A549 treated with AZD9567 at 1 μM for 4 hours (cell line): Measurements from ENCODE around the gene SH2B2. TPM values are rescaled to one million over a fixed set of nuclear protein-coding genes. Genes with fewer than 3 reads are reported as not detected.

Source experiments
- total RNA-seq: library from RNA; stranded (reverse); fragments of 200-300 nt; extraction: Qiagen RNA extraction; gene quantifications from 5 replicates; pipeline ENCODE4 v1.2.3, GENCODE V29; 2022; ENCODE audit not compliant: insufficient read depth

The SH2B2 gene
- total RNA-seq: 2.7 to 3.8 TPM (median 3.6 TPM) in 4 of 5 replicates, not detected in the other

GRCh38 chr7:102286237-102287110 is at the start of gene SH2B2:
SH2B2 (plus strand) TSS chr7:102286868; CDS start chr7:102300551, 13,683 bp downstream.

GRCh38 chr7:102356344-102356743 is 69.7 kb downstream of the SH2B2 start, which contains the start of gene SPDYE6:
SPDYE6 (minus strand) TSS chr7:102356444; CDS start chr7:102356023, 421 bp downstream.

Other genes starting within 250 kb of the SH2B2 start
- gene SPDYE6, start 69.6 kb downstream of the SH2B2 start, total RNA-seq: not detected in 5 replicates
- gene PRKRIP1, start 109.5 kb downstream of the SH2B2 start, total RNA-seq: 19.5 to 24.7 TPM (median 23.6 TPM) in 5 replicates
- gene ORAI2, start 146.7 kb downstream of the SH2B2 start, total RNA-seq: 22.2 to 34.0 TPM (median 33.6 TPM) in 5 replicates
- 8.6 to 10.7 TPM (median 8.8 TPM) in 5 replicates for gene ALKBH4, start 178.0 kb downstream of the SH2B2 start, total RNA-seq
- 27.4 to 36.9 TPM (median 34.1 TPM) in 5 replicates for gene LRWD1, start 178.1 kb downstream of the SH2B2 start, total RNA-seq
- 93.0 to 111 TPM (median 107 TPM) in 5 replicates for gene POLR2J, start 192.1 kb downstream of the SH2B2 start, total RNA-seq
- 1.5 to 2.2 TPM (median 1.8 TPM) in 5 replicates for gene RASA4B, start 230.9 kb downstream of the SH2B2 start, total RNA-seq